ENCODE measurements around the gene HBEGF. TPM values are rescaled to one million over a fixed set of nuclear protein-coding genes. Genes with fewer than 3 reads are reported as not detected.

Gene HBEGF
- total and polyA plus RNA-seq, 12 donors: 0.54 to 9.8 (median 5.0) TPM

- intact Hi-C loops (cut with DNase I): no loop called here
- H3K4me3 ChIP-seq: no peak overlapping the region
- no peaks in the 10 kb centered on the region for H3K9me3 ChIP-seq (replicated peaks in 1 of 3)
- no peaks in the 10 kb centered on the region for H3K36me3 ChIP-seq (replicated peaks in 1 of 2)
- H3K4me1 ChIP-seq (replicated peaks in 1 of 2): peaks cover 5 to 16% of the 10 kb centered on the region in 2 donors
- H3K27me3 ChIP-seq: no peaks in the 10 kb centered on the region
- TF ChIP-seq CTCF (IDR thresholded peaks at IDR 0.05): no peak
- TF ChIP-seq POLR2A (IDR thresholded peaks at IDR 0.05): no peak
- H3K27ac ChIP-seq: no peak overlapping the region
- WGBS, 4 donors: 83 to 89% (median 87%) methylated on average over 3 of the region's 3 CpGs
- DNase-seq: no peak
Measured at GRCh38 chr5:140309706-140310249, 36.6 kb downstream of the HBEGF start.

- intact Hi-C loops (cut with DNase I): no loop called here
- no peak for DNase-seq
- no peak overlapping the region for H3K4me3 ChIP-seq
- H3K4me1 ChIP-seq (replicated peaks in 1 of 2): peaks cover 11 to 22% of the 10 kb centered on the region in 2 donors
- WGBS, 4 donors: 58 to 80% (median 76%) methylated on average over 1 of the region's 1 CpG
- TF ChIP-seq POLR2A (IDR thresholded peaks at IDR 0.05): no peak
- TF ChIP-seq CTCF (IDR thresholded peaks at IDR 0.05): no peak
- no peaks in the 10 kb centered on the region for H3K27me3 ChIP-seq
- no peak overlapping the region for H3K27ac ChIP-seq
- H3K9me3 ChIP-seq (replicated peaks in 1 of 3): no peaks in the 10 kb centered on the region
- peaks cover 0 to 1% of the 10 kb centered on the region in 2 donors for H3K36me3 ChIP-seq (replicated peaks in 1 of 2)
Measured at GRCh38 chr5:140305471-140305870, 40.9 kb downstream of the HBEGF start.

GRCh38 chr5:140303966-140304365, 42.4 kb downstream of the HBEGF start:
- no peak overlapping the region for H3K4me3 ChIP-seq
- 85 to 88% (median 88%) methylated on average over 15 of the region's 15 CpGs for WGBS, 4 donors
- H3K27me3 ChIP-seq: no peaks in the 10 kb centered on the region
- H3K36me3 ChIP-seq (replicated peaks in 1 of 2): peaks cover 0 to 13% of the 10 kb centered on the region in 2 donors
- intact Hi-C loops (cut with DNase I): no loop called here
- no peak for TF ChIP-seq POLR2A (IDR thresholded peaks at IDR 0.05)
- no peak for TF ChIP-seq CTCF (IDR thresholded peaks at IDR 0.05)
- no peaks in the 10 kb centered on the region for H3K9me3 ChIP-seq (replicated peaks in 1 of 3)
- DNase-seq: no peak
- H3K27ac ChIP-seq: no peak overlapping the region
- H3K4me1 ChIP-seq (replicated peaks in 1 of 2): peaks cover 11 to 22% of the 10 kb centered on the region in 2 donors

GRCh38 chr5:140302786-140303639, 43.4 kb downstream of the HBEGF start, which contains the start of gene PFDN1:
PFDN1 (minus strand) TSS chr5:140303101; CDS start chr5:140303073, 28 bp downstream.
- peak within 1 kb of the TSS; percentile 13 to 69 (median 59) for H3K4me3 ChIP-seq
- 0 to 1% (median 1%) methylated on average over 22 to 30 of the region's 30 CpGs for WGBS, 4 donors
- H3K27me3 ChIP-seq: no peaks in the 10 kb centered on the region
- peak within 1 kb of the TSS; percentile 10 to 83 (median 70) for H3K27ac ChIP-seq
- no peak for TF ChIP-seq CTCF (IDR thresholded peaks at IDR 0.05)
- peak in 1 of 2 donors; percentile 54 for TF ChIP-seq POLR2A (IDR thresholded peaks at IDR 0.05)
- peaks cover 0 to 13% of the 10 kb centered on the region in 2 donors for H3K36me3 ChIP-seq (replicated peaks in 1 of 2)
- intact Hi-C loops (cut with DNase I): no loop called here
- H3K4me1 ChIP-seq (replicated peaks in 1 of 2): peaks cover 11 to 31% of the 10 kb centered on the region in 2 donors
- DNase-seq: peak; percentile 92 to 98 (median 96)
- no peaks in the 10 kb centered on the region for H3K9me3 ChIP-seq (replicated peaks in 1 of 3)
